Coronary artery (tissue), 2 donors: ENCODE measurements around the gene PSMD5.

ENCODE experiments used
- DNase-seq: peaks from one replicate; pipeline ENCODE4 v3.0.0-alpha.2; 2017; ENCODE audit warnings: low spot score
- H3K27ac ChIP-seq, 2 donors: fragments of 200-600 bp; sonication (generic); one replicate each; pipeline ENCODE4 v1.5.1; 2016 to 2019
- H3K4me3 ChIP-seq: fragments of 200-600 bp; sonication (generic); 2 replicates; pipeline ENCODE4 v1.5.1; 2016; ENCODE audit warnings: mild to moderate bottlenecking, moderate library complexity
- CTCF ChIP-seq: fragments of 200-600 bp; sonication (generic); IDR thresholded peaks from one replicate; pipeline ENCODE4 v1.5.1; 2019; ENCODE audit warnings: antibody characterized with exemption

Gene PSMD5

GRCh38 chr9:120868676-120869359 lies 26.1 kb upstream of the PSMD5 start:
- Histone ChIP-seq H3K4me3 (peak overlapping the region; percentile 79), H3K27ac (peak overlapping the region; percentile 89 to 95)
- TF ChIP-seq CTCF = no peak
- peak; percentile 99 for DNase-seq

- TF ChIP-seq CTCF = no peak
- H3K27ac ChIP-seq = peak overlapping the region; percentile 89 to 95
- no peak for DNase-seq
- peak overlapping the region; percentile 79 for H3K4me3 ChIP-seq
These were observed 25.6 kb upstream of the PSMD5 start for GRCh38 chr9:120868339-120868675.

- Histone ChIP-seq H3K27ac (peak overlapping the region; percentile 89 to 95), H3K4me3 (peak overlapping the region; percentile 79)
- no peak for DNase-seq
- TF ChIP-seq CTCF = no peak
These were observed 25.1 kb upstream of the PSMD5 start for GRCh38 chr9:120867676-120868338.

GRCh38 chr9:120866651-120867050 lies 23.9 kb upstream of the PSMD5 start:
- no peak for DNase-seq
- Histone ChIP-seq H3K27ac (no peak overlapping the region), H3K4me3 (no peak overlapping the region)
- TF ChIP-seq CTCF = no peak

GRCh38 chr9:120865809-120866208 lies 23.1 kb upstream of the PSMD5 start:
- DNase-seq = no peak
- Histone ChIP-seq H3K27ac (no peak overlapping the region), H3K4me3 (no peak overlapping the region)
- no peak for TF ChIP-seq CTCF

GRCh38 chr9:120865176-120865575 lies 22.5 kb upstream of the PSMD5 start:
- H3K4me3 ChIP-seq = no peak overlapping the region
- TF ChIP-seq CTCF = no peak
- DNase-seq = no peak
- H3K27ac ChIP-seq = no peak overlapping the region

- TF ChIP-seq CTCF = no peak
- H3K27ac ChIP-seq = no peak overlapping the region
- no peak for DNase-seq
- H3K4me3 ChIP-seq = no peak overlapping the region
These were observed 22.0 kb upstream of the PSMD5 start for GRCh38 chr9:120864719-120865118.
